SK-N-SH (cell line): ENCODE results near the gene POGK. TPM values are rescaled to one million over a fixed set of nuclear protein-coding genes. Genes with fewer than 3 reads are reported as not detected.

Experiments
- CTCF ChIA-PET: fragments of 300-600, 350-600 bp; formaldehyde crosslinking; extraction: SDS; loops from one replicate; lab custom pipeline; 2021; lab: Yijun Ruan, JAX
- POLR2A ChIA-PET: fragments of 350-600 bp; sonication (Branson Sonifier 250); formaldehyde crosslinking; extraction: SDS; loops from one replicate; lab custom pipeline; 2020; ENCODE audit warnings: antibody characterized with exemption, inconsistent platforms; lab: Yijun Ruan, JAX
- DNase-seq: peaks from one replicate; pipeline ENCODE4 v3.0.0; 2012
- H2AFZ ChIP-seq: fragments of 200-600 bp; sonication (generic); 2 replicates; pipeline ENCODE4 v1.8.1; 2016; ENCODE audit warnings: antibody characterized with exemption, mild to moderate bottlenecking, low read depth
- H3F3A ChIP-seq: fragments of 200-600 bp; sonication (generic); replicated peaks from 2 replicates; pipeline ENCODE3; 2016; ENCODE audit warnings: antibody characterized with exemption, mild to moderate bottlenecking; ENCODE audit not compliant: insufficient read depth
- H3K27ac ChIP-seq, 2 experiments: fragments of 200-500 bp in 1 of 2; fragments of 200-600 bp in 1 of 2; sonication (Bioruptor generic) in 1 of 2; sonication (generic), shearing (Covaris generic) in 1 of 2; 2 replicates each; pipeline versions ENCODE4 v1.5.1 to v1.6.1; 2014 to 2016; ENCODE audit warnings: low read depth in 2 of 2, inconsistent platforms in 1 of 2, low read length in 1 of 2, mild to moderate bottlenecking in 1 of 2, mixed read lengths in 1 of 2
- H3K27me3 ChIP-seq: fragments of 200-600 bp; sonication (generic), shearing (Covaris generic); 2 replicates; pipeline ENCODE4 v1.6.1; 2016; ENCODE audit warnings: mixed run types; ENCODE audit not compliant: insufficient read depth
- H3K36me3 ChIP-seq, 2 experiments: fragments of 200-500 bp in 1 of 2; fragments of 200-600 bp in 1 of 2; sonication (Bioruptor generic) in 1 of 2; sonication (generic) in 1 of 2; replicated peaks in 1 of 2; 2 replicates each; pipeline versions ENCODE3 to v1.5.1; 2014 to 2016; ENCODE audit warnings: low read length in 1 of 2, mild to moderate bottlenecking in 1 of 2; ENCODE audit not compliant: insufficient read depth in 2 of 2, control insufficient read depth in 1 of 2
- H3K4me1 ChIP-seq, 2 experiments: fragments of 200-500 bp in 1 of 2; fragments of 200-600 bp in 1 of 2; sonication (Bioruptor generic) in 1 of 2; sonication (generic), shearing (Covaris generic) in 1 of 2; 2 replicates each; pipeline versions ENCODE4 v1.5.1 to v1.6.1; 2014 to 2016; ENCODE audit warnings: low read depth in 1 of 2, low read length in 1 of 2, mixed run types in 1 of 2; ENCODE audit not compliant: insufficient read depth in 2 of 2, control insufficient read depth in 1 of 2
- H3K4me2 ChIP-seq: fragments of 200-600 bp; sonication (generic), shearing (Covaris generic); 2 replicates; pipeline ENCODE4 v1.6.1; 2017; ENCODE audit warnings: mixed run types
- H3K4me3 ChIP-seq, 2 experiments: fragments of 200-500 bp in 1 of 2; fragments of 200-600 bp in 1 of 2; sonication (Bioruptor generic) in 1 of 2; sonication (generic), shearing (Covaris generic) in 1 of 2; 2 replicates each; pipeline versions ENCODE4 v1.5.1 to v1.8.1; 2014 to 2016; ENCODE audit warnings: low read depth in 2 of 2, inconsistent platforms in 1 of 2, low read length in 1 of 2, mild to moderate bottlenecking in 1 of 2, mixed read lengths in 1 of 2, moderate library complexity in 1 of 2
- H3K79me2 ChIP-seq: fragments of 200-600 bp; sonication (generic); 2 replicates; pipeline ENCODE4 v1.8.1; 2017; ENCODE audit warnings: mild to moderate bottlenecking; ENCODE audit not compliant: insufficient read depth
- H3K9ac ChIP-seq: fragments of 200-600 bp; sonication (generic); 2 replicates; pipeline ENCODE4 v1.6.1; 2017; ENCODE audit warnings: mixed run types
- H3K9me2 ChIP-seq: fragments of 200-600 bp; sonication (generic); 2 replicates; pipeline ENCODE4 v1.6.1; 2017; ENCODE audit warnings: mixed run types
- H3K9me3 ChIP-seq: fragments of 200-600 bp; sonication (generic); 2 replicates; pipeline ENCODE4 v1.6.1; 2017; ENCODE audit warnings: mixed run types, mild to moderate bottlenecking, moderate library complexity
- H4K20me1 ChIP-seq: fragments of 200-600 bp; sonication (generic); 2 replicates; pipeline ENCODE4 v1.6.1; 2017; ENCODE audit warnings: mild to moderate bottlenecking, mixed run types; ENCODE audit not compliant: insufficient read depth
- EP300 ChIP-seq, 2 experiments: IDR thresholded peaks; 2 replicates each; pipeline versions ENCODE4 v1.4.0 to v1.6.1; 2012; ENCODE audit warnings: borderline replicate concordance in 1 of 2, low read depth in 1 of 2, low read length in 1 of 2
- EZH2phosphoT487 ChIP-seq: fragments of 200-600 bp; sonication (generic); IDR thresholded peaks from 2 replicates; pipeline ENCODE4 v1.6.1; 2017; ENCODE audit warnings: low read depth, mixed run types, mild to moderate bottlenecking, antibody characterized with exemption, moderate library complexity, borderline replicate concordance
- FOXJ3 ChIP-seq: sonication (generic); formaldehyde crosslinking; IDR thresholded peaks from 2 replicates; pipeline ENCODE4 v1.5.1; 2020; ENCODE audit warnings: mild to moderate bottlenecking, missing genetic modification reagents
- FOXM1 ChIP-seq: IDR thresholded peaks from 2 replicates; pipeline ENCODE4 v1.4.0; 2012; ENCODE audit warnings: low read depth, mild to moderate bottlenecking
- MXI1 ChIP-seq: IDR thresholded peaks from 2 replicates; pipeline ENCODE4 v1.6.1; 2012; ENCODE audit warnings: mild to moderate bottlenecking, low read depth, low read length, improper control_type of control experiment
- NRF1 ChIP-seq: IDR thresholded peaks from 2 replicates; pipeline ENCODE4 v1.6.1; 2012; ENCODE audit warnings: low read depth, mild to moderate bottlenecking, low read length
- RAD21 ChIP-seq: IDR thresholded peaks from 2 replicates; pipeline ENCODE4 v1.6.1; 2012; ENCODE audit warnings: mild to moderate bottlenecking, low read length
- RXRA ChIP-seq: IDR thresholded peaks from 2 replicates; pipeline ENCODE4 v1.4.0; 2012; ENCODE audit warnings: low read depth, mild to moderate bottlenecking, borderline replicate concordance
- TEAD4 ChIP-seq: IDR thresholded peaks from 2 replicates; pipeline ENCODE4 v1.4.0; 2012; ENCODE audit warnings: mild to moderate bottlenecking, borderline replicate concordance; ENCODE audit not compliant: insufficient read depth
- YY1 ChIP-seq: IDR thresholded peaks from 2 replicates; pipeline ENCODE4 v1.4.0; 2012; ENCODE audit warnings: low read depth, mild to moderate bottlenecking
- WGBS: methylation state at CpG from one replicate; pipeline ENCODE4 v1.1.6; 2017; ENCODE audit warnings: low lambda C conversion rate; 5-methylcytosine and 5-hydroxymethylcytosine counted together
- polyA plus RNA-seq, 3 experiments: library from polyadenylated mRNA; depleted of rRNA; stranded (reverse); fragments of >200 nt; gene quantifications; 2 replicates each; pipeline ENCODE4 v1.2.3, GENCODE V29; 2012
- TF ChIP-seq, protein P1 (sequence below): fragments of 150-350 bp; IDR thresholded peaks from 2 replicates; pipeline ENCODE4 v1.6.1; 2017; ENCODE audit warnings: antibody characterized with exemption, low read length, low read depth, borderline replicate concordance
- TF ChIP-seq, protein P2 (sequence below): IDR thresholded peaks from 2 replicates; pipeline ENCODE4; 2012
- TF ChIP-seq, protein P3 (sequence below): IDR thresholded peaks from 2 replicates; pipeline ENCODE4 v1.4.0; 2012; ENCODE audit warnings: low read depth
- TF ChIP-seq, protein P4 (sequence below): fragments of 200-600 bp; sonication (generic); IDR thresholded peaks from 2 replicates; pipeline ENCODE4 v1.6.1; 2017; ENCODE audit warnings: antibody characterized with exemption, mild to moderate bottlenecking, moderate library complexity

Gene POGK
- polyA plus RNA-seq, 1 of the 3 experiments (the other 2 are of a cell fraction): 13.9 TPM

DNA sequence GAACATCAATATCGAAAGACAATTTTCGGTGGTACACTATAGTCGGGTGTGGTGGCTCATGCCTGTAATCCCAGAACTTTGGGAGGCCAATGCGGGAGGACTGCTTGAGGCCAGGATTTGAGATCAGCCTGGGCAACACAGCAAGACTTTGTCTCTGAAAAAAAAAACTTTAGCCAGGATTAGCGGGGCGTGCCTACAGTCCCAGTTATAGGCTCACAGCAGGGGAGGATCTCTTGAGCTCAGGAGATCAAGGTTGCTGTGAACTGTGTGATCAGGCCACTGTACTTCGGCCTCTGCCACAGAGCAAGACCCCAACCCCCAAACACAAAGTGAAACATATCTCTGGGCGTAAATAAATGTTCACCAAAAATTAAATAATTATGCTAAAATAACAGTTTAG, 35.2 kb downstream of the POGK start:
- Histone ChIP-seq H4K20me1 (no peaks in the 10 kb centered on the region; the same call in 1 of the 2 replicates), H3K4me1 (peaks cover 4 to 5% of the 10 kb centered on the region in 2 experiments; a peak in 3 of 4 replicates)
- TF ChIP-seq EP300 (IDR thresholded peaks at IDR 0.05; ENCODE audit: borderline replicate concordance in 1 of 2, low read depth in 1 of 2, low read length in 1 of 2) (no peak), TEAD4 (no peak), NRF1 (no peak), YY1 (no peak), FOXJ3 (CRISPR knock-in tag) (no peak), FOXM1 (no peak), RAD21 (no peak), MXI1 (no peak), EZH2phosphoT487 (no peak), RXRA (no peak)
- TF ChIP-seq, protein P1, sequence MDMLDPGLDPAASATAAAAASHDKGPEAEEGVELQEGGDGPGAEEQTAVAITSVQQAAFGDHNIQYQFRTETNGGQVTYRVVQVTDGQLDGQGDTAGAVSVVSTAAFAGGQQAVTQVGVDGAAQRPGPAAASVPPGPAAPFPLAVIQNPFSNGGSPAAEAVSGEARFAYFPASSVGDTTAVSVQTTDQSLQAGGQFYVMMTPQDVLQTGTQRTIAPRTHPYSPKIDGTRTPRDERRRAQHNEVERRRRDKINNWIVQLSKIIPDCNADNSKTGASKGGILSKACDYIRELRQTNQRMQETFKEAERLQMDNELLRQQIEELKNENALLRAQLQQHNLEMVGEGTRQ: no peak
- TF ChIP-seq, protein P2, sequence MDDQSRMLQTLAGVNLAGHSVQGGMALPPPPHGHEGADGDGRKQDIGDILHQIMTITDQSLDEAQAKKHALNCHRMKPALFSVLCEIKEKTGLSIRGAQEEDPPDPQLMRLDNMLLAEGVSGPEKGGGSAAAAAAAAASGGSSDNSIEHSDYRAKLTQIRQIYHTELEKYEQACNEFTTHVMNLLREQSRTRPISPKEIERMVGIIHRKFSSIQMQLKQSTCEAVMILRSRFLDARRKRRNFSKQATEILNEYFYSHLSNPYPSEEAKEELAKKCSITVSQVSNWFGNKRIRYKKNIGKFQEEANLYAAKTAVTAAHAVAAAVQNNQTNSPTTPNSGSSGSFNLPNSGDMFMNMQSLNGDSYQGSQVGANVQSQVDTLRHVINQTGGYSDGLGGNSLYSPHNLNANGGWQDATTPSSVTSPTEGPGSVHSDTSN: no peak
- TF ChIP-seq, protein P3, sequence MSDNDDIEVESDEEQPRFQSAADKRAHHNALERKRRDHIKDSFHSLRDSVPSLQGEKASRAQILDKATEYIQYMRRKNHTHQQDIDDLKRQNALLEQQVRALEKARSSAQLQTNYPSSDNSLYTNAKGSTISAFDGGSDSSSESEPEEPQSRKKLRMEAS: no peak
- TF ChIP-seq, protein P4, sequence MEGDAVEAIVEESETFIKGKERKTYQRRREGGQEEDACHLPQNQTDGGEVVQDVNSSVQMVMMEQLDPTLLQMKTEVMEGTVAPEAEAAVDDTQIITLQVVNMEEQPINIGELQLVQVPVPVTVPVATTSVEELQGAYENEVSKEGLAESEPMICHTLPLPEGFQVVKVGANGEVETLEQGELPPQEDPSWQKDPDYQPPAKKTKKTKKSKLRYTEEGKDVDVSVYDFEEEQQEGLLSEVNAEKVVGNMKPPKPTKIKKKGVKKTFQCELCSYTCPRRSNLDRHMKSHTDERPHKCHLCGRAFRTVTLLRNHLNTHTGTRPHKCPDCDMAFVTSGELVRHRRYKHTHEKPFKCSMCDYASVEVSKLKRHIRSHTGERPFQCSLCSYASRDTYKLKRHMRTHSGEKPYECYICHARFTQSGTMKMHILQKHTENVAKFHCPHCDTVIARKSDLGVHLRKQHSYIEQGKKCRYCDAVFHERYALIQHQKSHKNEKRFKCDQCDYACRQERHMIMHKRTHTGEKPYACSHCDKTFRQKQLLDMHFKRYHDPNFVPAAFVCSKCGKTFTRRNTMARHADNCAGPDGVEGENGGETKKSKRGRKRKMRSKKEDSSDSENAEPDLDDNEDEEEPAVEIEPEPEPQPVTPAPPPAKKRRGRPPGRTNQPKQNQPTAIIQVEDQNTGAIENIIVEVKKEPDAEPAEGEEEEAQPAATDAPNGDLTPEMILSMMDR: no peak
- TF ChIP-seq, all 33 proteins: peak for 0
- no peak overlapping the region for H2AFZ ChIP-seq
- H3K9ac ChIP-seq: no peak overlapping the region
- ChIA-PET POLR2A (no interaction called here), CTCF (interaction anchor here (2.2 kb wide), 1 partner anchor 36 kb away, joined by 9 read pairs; no protein-coding TSS in a partner anchor)
- no peaks in the 10 kb centered on the region for H3K9me3 ChIP-seq
- H3K79me2 ChIP-seq: peaks cover 54% of the 10 kb centered on the region
- no peaks in the 10 kb centered on the region for H3K9me2 ChIP-seq
- 96% methylated on average over 8 of the region's 8 CpGs for WGBS
- DNase-seq: no peak
- H3K27ac ChIP-seq: no peak overlapping the region
- H3K4me3 ChIP-seq: no peak overlapping the region
- peak overlapping the region; percentile 92; the same call in 1 of the 2 replicates for H3K4me2 ChIP-seq
- no peaks in the 10 kb centered on the region for H3F3A ChIP-seq
- H3K36me3 ChIP-seq: peaks cover 0 to 5% of the 10 kb centered on the region in 2 experiments
- no peaks in the 10 kb centered on the region for H3K27me3 ChIP-seq
